GM21529 (cell line): ENCODE results near the gene FMO3.

Experiments
- ATAC-seq: cut with Tn5 transposase; IDR thresholded peaks from one replicate; pipeline ENCODE4 v1.9.1; 2021; ENCODE audit not compliant: unreplicated experiment

Gene FMO3

GRCh38 chr1:171155484-171155883 lies 64.8 kb downstream of the FMO3 start:
- ATAC-seq = no peak

GRCh38 chr1:171158096-171158495 lies 67.4 kb downstream of the FMO3 start:
- ATAC-seq = no peak

GRCh38 chr1:171158551-171158950 lies 67.8 kb downstream of the FMO3 start:
- no peak for ATAC-seq

DNA sequence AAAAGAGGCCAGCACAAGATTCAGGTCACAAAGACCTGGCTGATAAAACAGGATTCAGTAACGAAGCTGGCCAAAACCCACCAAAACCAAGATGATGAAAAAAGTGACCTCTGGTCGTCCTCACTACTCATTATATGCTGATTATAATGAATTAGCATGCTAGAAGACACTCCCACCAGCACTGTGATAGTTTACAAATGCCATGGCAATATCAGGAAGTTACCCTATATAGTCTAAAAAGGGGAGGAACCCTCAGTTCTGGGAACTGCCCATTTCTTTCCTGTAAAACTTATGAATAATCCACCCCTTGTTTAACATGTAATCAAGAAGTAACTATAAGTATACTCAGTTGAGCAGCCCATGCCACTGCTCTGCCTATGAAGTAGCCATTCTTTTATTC lies 68.4 kb downstream of the FMO3 start:
- no peak for ATAC-seq

- ATAC-seq = no peak
These were observed 69.5 kb downstream of the FMO3 start for GRCh38 chr1:171160211-171160610.

DNA sequence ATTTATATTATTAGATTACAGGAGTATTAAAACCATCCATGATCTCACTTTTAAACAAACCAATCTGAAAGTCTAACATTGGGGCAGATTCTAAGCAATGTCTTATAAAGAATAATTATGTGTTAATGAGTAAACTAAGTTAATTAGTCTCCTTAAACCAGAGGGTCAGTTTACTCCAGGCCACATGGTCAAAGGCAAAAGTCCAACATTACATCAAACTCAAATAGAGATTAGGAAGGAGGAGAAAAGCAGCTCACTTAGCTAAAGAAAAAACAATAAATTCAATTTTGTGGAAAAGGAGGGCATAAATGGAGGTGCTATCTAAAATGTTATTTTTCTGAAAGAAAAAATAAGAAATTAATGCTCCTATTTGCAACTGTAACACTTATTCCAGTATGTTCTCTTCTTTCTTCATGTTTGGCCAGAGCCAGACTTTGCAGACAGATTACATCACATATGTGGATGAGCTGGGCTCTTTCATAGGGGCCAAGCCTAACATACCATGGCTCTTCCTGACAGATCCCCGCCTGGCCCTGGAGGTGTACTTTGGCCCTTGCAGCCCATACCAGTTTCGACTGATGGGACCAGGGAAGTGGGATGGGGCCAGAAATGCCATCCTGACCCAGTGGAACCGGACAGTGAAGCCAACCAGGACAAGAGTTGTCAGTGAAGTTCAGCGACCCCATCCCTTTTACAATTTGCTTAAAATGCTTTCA lies 70.1 kb downstream of the FMO3 start:
- no peak for ATAC-seq

GRCh38 chr1:171161431-171161830 lies 70.7 kb downstream of the FMO3 start:
- no peak for ATAC-seq

DNA sequence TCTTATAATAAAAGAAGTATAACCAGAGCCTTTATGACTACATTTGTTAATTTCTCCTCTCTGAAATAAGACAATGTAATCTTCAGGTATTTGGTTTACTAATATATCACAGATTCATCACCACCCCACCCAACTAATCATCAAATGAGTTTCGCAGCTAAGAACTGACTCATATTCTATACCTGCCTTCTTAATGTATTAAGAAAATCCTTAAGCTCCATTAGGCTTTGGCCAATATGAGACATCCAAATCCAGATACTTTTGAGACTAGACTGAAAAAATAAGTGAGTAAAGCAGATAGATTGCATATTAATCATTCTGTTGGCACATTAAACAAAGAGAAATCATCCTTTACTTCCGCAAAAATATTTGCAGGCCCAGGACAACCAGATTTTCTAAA lies 75.7 kb downstream of the FMO3 start:
- ATAC-seq = no peak
